ENCODE data around the gene RHBDL3. TPM values are rescaled to one million over a fixed set of nuclear protein-coding genes. Genes with fewer than 3 reads are reported as not detected.

Gene RHBDL3
- polyA plus RNA-seq, 3 donors: 1.2 to 1.5 (median 1.3) TPM

DNA sequence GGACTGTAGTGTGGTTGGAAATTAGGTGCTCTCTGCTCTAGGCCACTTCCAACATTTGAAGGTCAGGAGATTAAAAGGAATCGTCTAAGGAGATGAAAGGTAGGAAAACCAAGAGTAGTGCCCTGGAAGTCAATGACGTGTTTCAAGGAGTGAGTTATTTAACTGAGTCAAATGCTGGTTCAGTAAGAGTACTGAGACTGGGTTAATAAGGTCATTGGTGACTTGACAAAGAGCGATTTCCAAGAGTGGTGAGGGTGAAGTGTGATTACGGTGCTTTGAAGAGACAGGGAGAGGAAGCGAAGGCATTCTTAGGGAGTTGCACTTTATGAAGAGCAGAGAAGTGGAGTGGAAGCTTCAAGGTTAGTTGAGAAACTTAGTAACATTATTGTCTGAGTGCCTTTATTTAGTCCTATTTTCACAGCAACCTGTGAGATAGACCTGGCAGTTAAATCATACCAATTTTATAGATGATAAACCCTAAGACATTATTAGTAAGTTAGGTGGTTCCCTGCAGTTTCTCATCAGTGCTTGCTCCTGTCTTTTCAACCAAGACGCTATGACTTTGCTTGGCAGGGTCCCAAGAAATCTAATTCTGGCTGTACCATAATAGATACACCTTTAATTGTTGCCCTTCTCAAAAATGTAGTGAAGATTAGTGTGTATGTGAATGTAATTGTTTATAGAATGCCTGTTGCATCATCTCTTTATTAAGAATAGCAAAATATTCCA is 90.2 kb downstream of the RHBDL3 start:
- no peak for DNase-seq (ENCODE audit: low read depth in 3 of 3, low spot score in 2 of 3)

DNA sequence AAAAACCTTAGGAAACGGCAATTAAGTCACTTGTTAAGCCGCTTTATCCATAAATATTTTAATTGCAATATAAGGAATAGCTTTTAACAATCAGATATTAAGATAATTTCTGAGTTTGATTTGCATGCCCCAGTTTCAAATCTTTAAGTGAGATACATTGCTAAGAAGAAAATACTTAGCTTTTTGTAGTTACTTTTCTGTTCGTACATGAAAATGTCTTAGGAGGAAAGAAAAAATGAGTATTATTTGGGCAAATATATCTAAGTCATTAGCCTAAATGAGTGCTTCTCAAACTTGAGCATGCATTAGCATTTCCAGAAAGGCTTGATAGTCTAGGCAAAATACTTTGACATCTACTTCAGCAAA is 90.7 kb downstream of the RHBDL3 start:
- no peak for DNase-seq (ENCODE audit: low read depth in 3 of 3, low spot score in 2 of 3)

DNA sequence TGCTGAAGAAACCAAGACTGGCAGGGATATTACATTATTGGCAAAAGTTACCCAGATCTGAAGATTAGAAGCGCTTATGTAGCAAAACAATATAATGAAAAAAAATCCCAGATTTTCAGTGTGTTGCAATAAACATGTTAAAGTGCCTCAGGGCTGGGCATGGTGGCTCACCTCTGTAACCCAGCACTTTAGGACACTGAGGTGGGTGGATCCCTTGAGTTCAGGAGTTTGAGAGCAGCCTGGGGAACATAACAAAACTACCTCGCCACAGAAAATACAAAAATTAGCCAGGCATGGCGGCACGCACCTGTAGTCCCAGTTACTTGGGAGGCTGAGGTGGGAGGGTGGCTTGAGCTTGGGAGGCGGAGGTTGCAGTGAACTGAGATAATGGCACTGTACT is 91.1 kb downstream of the RHBDL3 start:
- DNase-seq (ENCODE audit: low read depth in 3 of 3, low spot score in 2 of 3): no peak

DNA sequence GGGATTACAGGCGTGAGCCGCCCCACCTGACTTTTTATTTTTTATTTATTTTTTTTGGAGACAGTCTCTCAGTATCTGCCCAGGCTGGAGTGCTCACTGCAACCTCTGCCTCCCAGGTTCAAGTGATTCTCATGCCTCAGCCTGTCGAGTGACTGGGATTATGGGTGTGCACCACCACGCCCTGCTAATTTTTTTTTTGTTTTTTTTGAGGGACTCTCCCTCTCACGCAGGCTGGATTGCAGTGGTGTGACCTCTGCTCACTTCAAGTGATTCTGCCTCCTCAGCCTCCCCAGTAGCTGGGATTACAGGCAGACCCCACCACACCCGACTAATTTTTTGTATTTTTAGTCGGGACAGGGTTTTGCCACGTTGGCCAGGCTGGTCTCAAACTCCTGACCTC is 92.0 kb downstream of the RHBDL3 start:
- DNase-seq (ENCODE audit: low read depth in 3 of 3, low spot score in 2 of 3): no peak

DNA sequence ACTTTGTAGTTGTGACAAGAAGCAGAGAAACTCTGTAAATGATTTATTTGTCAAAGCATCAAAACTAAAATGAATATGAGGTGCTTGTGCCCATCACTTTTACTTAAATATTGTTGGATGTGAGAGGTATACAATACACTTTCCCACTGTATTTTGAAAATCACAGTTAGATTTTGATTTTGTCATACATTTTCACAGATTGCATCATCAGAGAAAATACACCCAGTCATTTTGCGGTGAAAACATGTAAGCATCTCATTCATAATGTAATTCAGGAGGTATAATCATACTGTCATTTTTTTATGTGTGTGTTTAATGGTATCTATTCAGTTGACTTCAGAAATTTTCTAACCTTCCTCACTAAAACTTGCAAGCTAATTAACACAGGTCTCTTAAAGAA is 95.6 kb downstream of the RHBDL3 start:
- DNase-seq (ENCODE audit: low read depth in 3 of 3, low spot score in 2 of 3): no peak

DNA sequence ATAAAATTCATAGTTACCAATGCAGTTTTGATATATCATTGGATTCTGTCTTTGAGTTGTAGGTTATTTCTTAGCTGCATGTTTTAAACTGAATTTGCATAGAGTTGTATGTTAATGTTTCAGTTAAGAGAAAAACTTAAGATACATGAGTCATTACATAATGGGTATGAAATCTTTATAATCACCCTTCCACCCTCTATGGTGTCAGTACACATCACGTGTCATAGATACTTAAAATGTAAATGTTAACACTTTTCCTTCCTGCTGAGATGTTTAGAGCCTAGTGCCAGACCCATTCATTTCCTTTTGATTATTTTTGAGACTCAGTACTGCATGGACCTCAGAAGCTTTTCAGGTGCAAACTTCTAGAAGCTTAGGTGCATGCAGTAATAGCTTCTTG is 104.8 kb downstream of the RHBDL3 start:
- DNase-seq (ENCODE audit: low read depth in 3 of 3, low spot score in 2 of 3): no peak

Other genes with a start within 250 kb of the RHBDL3 start
- 10 to 100 TPM; 55.6 to 62.3 (median 59.7) TPM for gene RHOT1, start 123.3 kb upstream of the RHBDL3 start, polyA plus RNA-seq (ENCODE audit: insufficient read length in 3 of 3)
- 10 to 100 TPM; 40.4 to 43.5 (median 42.9) TPM for gene C17orf75, start 76.3 kb downstream of the RHBDL3 start, polyA plus RNA-seq (ENCODE audit: insufficient read length in 3 of 3)
- gene ZNF207, start 84.3 kb downstream of the RHBDL3 start, polyA plus RNA-seq (ENCODE audit: insufficient read length in 3 of 3): 100 to 1,000 TPM; 214 to 222 (median 221) TPM
- 100 to 1,000 TPM in 2 of 3 donors, 10 to 100 TPM in 1; 97.4 to 110 (median 109) TPM for gene PSMD11, start 178.7 kb downstream of the RHBDL3 start, polyA plus RNA-seq (ENCODE audit: insufficient read length in 3 of 3)
- 1 to 10 TPM; 3.8 to 4.6 (median 4.3) TPM for gene CDK5R1, start 221.2 kb downstream of the RHBDL3 start, polyA plus RNA-seq (ENCODE audit: insufficient read length in 3 of 3)

All from right renal cortex interstitium (tissue), 3 donors.